ENCODE measurements around the gene ALKBH1. TPM values are rescaled to one million over a fixed set of nuclear protein-coding genes. Genes with fewer than 3 reads are reported as not detected.
"Not testable (repeated sequence)": the region's sequence is repeated elsewhere in the genome, so short reads cannot be mapped to it uniquely, and the experiment has no call there.

The ALKBH1 gene
- total and polyA plus RNA-seq, 12 donors = 3.5 to 18.0 (median 12.0) TPM

- Histone ChIP-seq H3K4me3 (peak overlapping the region in 2 of 4 donors; percentile 3 to 30), H3K36me3 (replicated peaks in 1 of 2) (no peaks in the 10 kb centered on the region), H3K27me3 (no peaks in the 10 kb centered on the region), H3K27ac (peak overlapping the region; percentile 39 to 83 (median 79)), H3K4me1 (replicated peaks in 1 of 2) (no peaks in the 10 kb centered on the region), H3K9me3 (replicated peaks in 1 of 3) (no peaks in the 10 kb centered on the region)
- intact Hi-C loops (cut with DNase I) = no loop called here
- 10 to 19% (median 11%) methylated on average over 43 to 47 of the region's 47 CpGs for WGBS, 4 donors
- peak; percentile 67 to 90 (median 83) for DNase-seq
- TF ChIP-seq POLR2A (IDR thresholded peaks at IDR 0.05) (no peak), CTCF (IDR thresholded peaks at IDR 0.05) (no peak)
Observed at GRCh38 chr14:77641534-77642341, 66.1 kb downstream of the ALKBH1 start.

- Histone ChIP-seq H3K27ac (peak overlapping the region; percentile 39 to 83 (median 79)), H3K4me1 (replicated peaks in 1 of 2) (no peaks in the 10 kb centered on the region), H3K9me3 (replicated peaks in 1 of 3) (no peaks in the 10 kb centered on the region), H3K4me3 (peak overlapping the region in 2 of 4 donors; percentile 3 to 30), H3K36me3 (replicated peaks in 1 of 2) (no peaks in the 10 kb centered on the region), H3K27me3 (no peaks in the 10 kb centered on the region)
- DNase-seq = peak in 4 of 7 donors; percentile 21 to 50 (median 32)
- TF ChIP-seq CTCF (IDR thresholded peaks at IDR 0.05) = no peak
- TF ChIP-seq POLR2A (IDR thresholded peaks at IDR 0.05) = no peak
- intact Hi-C loops (cut with DNase I) = no loop called here
- 55 to 67% (median 63%) methylated on average over 15 to 16 of the region's 16 CpGs for WGBS, 4 donors
Observed at GRCh38 chr14:77640756-77641533, 66.9 kb downstream of the ALKBH1 start.

- DNase-seq = peak in 1 of 7 donors; percentile 36
- Histone ChIP-seq H3K4me1 (replicated peaks in 1 of 2) (no peaks in the 10 kb centered on the region), H3K36me3 (replicated peaks in 1 of 2) (no peaks in the 10 kb centered on the region), H3K27ac (no peak overlapping the region), H3K9me3 (replicated peaks in 1 of 3) (no peaks in the 10 kb centered on the region), H3K4me3 (no peak overlapping the region), H3K27me3 (no peaks in the 10 kb centered on the region)
- TF ChIP-seq CTCF (IDR thresholded peaks at IDR 0.05) (no peak), POLR2A (IDR thresholded peaks at IDR 0.05) (no peak)
- intact Hi-C loops (cut with DNase I) = no loop called here
- 65 to 76% (median 72%) methylated on average over 2 of the region's 2 CpGs for WGBS, 4 donors
Observed at GRCh38 chr14:77638771-77639171, 69.1 kb downstream of the ALKBH1 start.

- H3K9me3 ChIP-seq (replicated peaks in 1 of 3); intact Hi-C loops (cut with DNase I); H3K27ac ChIP-seq; H3K36me3 ChIP-seq (replicated peaks in 1 of 2); H3K4me3 ChIP-seq; DNase-seq; H3K27me3 ChIP-seq; H3K4me1 ChIP-seq (replicated peaks in 1 of 2): not testable (repeated sequence)
- 86 to 91% (median 87%) methylated on average over 4 of the region's 4 CpGs for WGBS, 4 donors
Observed at GRCh38 chr14:77635869-77636268, 72.0 kb downstream of the ALKBH1 start.

- DNase-seq; intact Hi-C loops (cut with DNase I); H3K9me3 ChIP-seq (replicated peaks in 1 of 3); H3K36me3 ChIP-seq (replicated peaks in 1 of 2); H3K4me3 ChIP-seq; H3K4me1 ChIP-seq (replicated peaks in 1 of 2); H3K27me3 ChIP-seq; H3K27ac ChIP-seq: not testable (repeated sequence)
- WGBS, 4 donors = 85 to 91% (median 87%) methylated on average over 8 of the region's 8 CpGs
Observed at GRCh38 chr14:77635466-77635865, 72.4 kb downstream of the ALKBH1 start.
